Measurements from ENCODE around the gene TMEM44. TPM values are rescaled to one million over a fixed set of nuclear protein-coding genes. Genes with fewer than 3 reads are reported as not detected.

The TMEM44 gene
- total RNA-seq, 1 experiment from 2014 or later, result 12.2 TPM

GRCh38 chr3:194596906-194597305 is 36.3 kb downstream of the TMEM44 start:
- Histone ChIP-seq H3K27me3 (replicated peaks) (no peaks in the 10 kb centered on the region), H3K27ac (no peak overlapping the region), H3K4me3 (no peak overlapping the region), H3K4me1 (replicated peaks) (peaks cover 41% of the 10 kb centered on the region), H3K36me3 (peaks cover 20% of the 10 kb centered on the region), H3K9me3 (replicated peaks) (no peaks in the 10 kb centered on the region)
- no peak for DNase-seq (ENCODE audit: low read depth in 1 of 2, low spot score in 2 of 2)

- Histone ChIP-seq H3K4me1 (replicated peaks) (peaks cover 24% of the 10 kb centered on the region), H3K4me3 (no peak overlapping the region), H3K9me3 (replicated peaks) (no peaks in the 10 kb centered on the region), H3K27ac (peak overlapping the region; percentile 85), H3K36me3 (peaks cover 34% of the 10 kb centered on the region), H3K27me3 (replicated peaks) (no peaks in the 10 kb centered on the region)
- peak; percentile 79 to 90 for DNase-seq (ENCODE audit: low read depth in 1 of 2, low spot score in 2 of 2)
Observed at GRCh38 chr3:194592798-194593752, 40.1 kb downstream of the TMEM44 start.

- DNase-seq (ENCODE audit: low read depth in 1 of 2, low spot score in 2 of 2), result no peak
- Histone ChIP-seq H3K4me3 (no peak overlapping the region), H3K36me3 (peaks cover 65% of the 10 kb centered on the region), H3K4me1 (replicated peaks) (peaks cover 28% of the 10 kb centered on the region), H3K27ac (no peak overlapping the region), H3K9me3 (replicated peaks) (no peaks in the 10 kb centered on the region), H3K27me3 (replicated peaks) (no peaks in the 10 kb centered on the region)
Observed at GRCh38 chr3:194588741-194589140, 44.5 kb downstream of the TMEM44 start.

GRCh38 chr3:194588236-194588635 is 45.0 kb downstream of the TMEM44 start:
- Histone ChIP-seq H3K27me3 (replicated peaks) (no peaks in the 10 kb centered on the region), H3K4me3 (no peak overlapping the region), H3K27ac (no peak overlapping the region), H3K9me3 (replicated peaks) (no peaks in the 10 kb centered on the region), H3K4me1 (replicated peaks) (peaks cover 28% of the 10 kb centered on the region), H3K36me3 (peaks cover 65% of the 10 kb centered on the region)
- no peak for DNase-seq (ENCODE audit: low read depth in 1 of 2, low spot score in 2 of 2)

GRCh38 chr3:194587438-194587931 is 45.7 kb downstream of the TMEM44 start:
- no peak for DNase-seq (ENCODE audit: low read depth in 1 of 2, low spot score in 2 of 2)
- H3K27ac ChIP-seq, result no peak overlapping the region

GRCh38 chr3:194586836-194587235 is 46.4 kb downstream of the TMEM44 start:
- no peaks in the 10 kb centered on the region for H3K27me3 ChIP-seq (replicated peaks)
- H3K27ac ChIP-seq, result no peak overlapping the region
- no peak for DNase-seq (ENCODE audit: low read depth in 1 of 2, low spot score in 2 of 2)
- peaks cover 22% of the 10 kb centered on the region for H3K4me1 ChIP-seq (replicated peaks)
- H3K9me3 ChIP-seq (replicated peaks), result no peaks in the 10 kb centered on the region
- H3K36me3 ChIP-seq, result peaks cover 65% of the 10 kb centered on the region
- H3K4me3 ChIP-seq, result no peak overlapping the region

More at GRCh38 chr3:194587438-194587931, 45.7 kb downstream of the TMEM44 start:
- Histone ChIP-seq H3K4me1 (replicated peaks) (peaks cover 25% of the 10 kb centered on the region), H3K9me3 (replicated peaks) (no peaks in the 10 kb centered on the region), H3K4me3 (no peak overlapping the region), H3K27me3 (replicated peaks) (no peaks in the 10 kb centered on the region), H3K36me3 (peaks cover 65% of the 10 kb centered on the region)

- no peak for DNase-seq (ENCODE audit: low read depth in 1 of 2, low spot score in 2 of 2)
- H3K27ac ChIP-seq, result no peak overlapping the region
- no peaks in the 10 kb centered on the region for H3K9me3 ChIP-seq (replicated peaks)
- no peaks in the 10 kb centered on the region for H3K27me3 ChIP-seq (replicated peaks)
- peaks cover 64% of the 10 kb centered on the region for H3K36me3 ChIP-seq
- no peak overlapping the region for H3K4me3 ChIP-seq
- peaks cover 22% of the 10 kb centered on the region for H3K4me1 ChIP-seq (replicated peaks)
Observed at GRCh38 chr3:194585880-194586281, 47.3 kb downstream of the TMEM44 start.

- DNase-seq (ENCODE audit: low read depth in 1 of 2, low spot score in 2 of 2), result no peak
- Histone ChIP-seq H3K9me3 (replicated peaks) (no peaks in the 10 kb centered on the region), H3K4me3 (no peak overlapping the region), H3K4me1 (replicated peaks) (peaks cover 22% of the 10 kb centered on the region), H3K27me3 (replicated peaks) (no peaks in the 10 kb centered on the region), H3K27ac (peak overlapping the region; percentile 96; the same call in 1 of the 2 replicates), H3K36me3 (peaks cover 56% of the 10 kb centered on the region)
Observed at GRCh38 chr3:194584866-194585265, 48.4 kb downstream of the TMEM44 start.

GRCh38 chr3:194584320-194584776 is 48.9 kb downstream of the TMEM44 start:
- Histone ChIP-seq H3K36me3 (peaks cover 51% of the 10 kb centered on the region), H3K27ac (peak overlapping the region; percentile 96), H3K4me1 (replicated peaks) (peaks cover 23% of the 10 kb centered on the region), H3K4me3 (peak overlapping the region; percentile 72), H3K9me3 (replicated peaks) (no peaks in the 10 kb centered on the region), H3K27me3 (replicated peaks) (no peaks in the 10 kb centered on the region)
- no peak for DNase-seq (ENCODE audit: low read depth in 1 of 2, low spot score in 2 of 2)

- no peak for DNase-seq (ENCODE audit: low read depth in 1 of 2, low spot score in 2 of 2)
- H3K27ac ChIP-seq, result no peak overlapping the region
- no peaks in the 10 kb centered on the region for H3K9me3 ChIP-seq (replicated peaks)
- H3K27me3 ChIP-seq (replicated peaks), result no peaks in the 10 kb centered on the region
- peaks cover 33% of the 10 kb centered on the region for H3K36me3 ChIP-seq
- peaks cover 43% of the 10 kb centered on the region for H3K4me1 ChIP-seq (replicated peaks)
- H3K4me3 ChIP-seq, result no peak overlapping the region
Observed at GRCh38 chr3:194582196-194582905, 50.9 kb downstream of the TMEM44 start.

- Histone ChIP-seq H3K9me3 (replicated peaks) (no peaks in the 10 kb centered on the region), H3K27me3 (replicated peaks) (no peaks in the 10 kb centered on the region), H3K4me1 (replicated peaks) (peaks cover 48% of the 10 kb centered on the region), H3K4me3 (no peak overlapping the region), H3K36me3 (peaks cover 3% of the 10 kb centered on the region), H3K27ac (no peak overlapping the region)
- DNase-seq (ENCODE audit: low read depth in 1 of 2, low spot score in 2 of 2), result no peak
Observed at GRCh38 chr3:194579091-194579606, 54.1 kb downstream of the TMEM44 start.

GRCh38 chr3:194577986-194578905 is 55.0 kb downstream of the TMEM44 start:
- peak; percentile 79 to 90 for DNase-seq (ENCODE audit: low read depth in 1 of 2, low spot score in 2 of 2)
- Histone ChIP-seq H3K27ac (peak overlapping the region; percentile 51), H3K9me3 (replicated peaks) (no peaks in the 10 kb centered on the region), H3K4me3 (no peak overlapping the region), H3K36me3 (no peaks in the 10 kb centered on the region), H3K4me1 (replicated peaks) (peaks cover 49% of the 10 kb centered on the region), H3K27me3 (replicated peaks) (no peaks in the 10 kb centered on the region)

All from SJSA1 (cell line).